Astrocyte of the hippocampus (primary cell): ENCODE results near the gene SLX4IP.
A peak's percentile ranks its signal among the peaks of the same experiment; 100 is the strongest.

Experiments
- DNase-seq: peaks from one replicate; pipeline ENCODE4 v3.0.0; 2011; ENCODE audit warnings: low read depth, low spot score

The SLX4IP gene

DNA sequence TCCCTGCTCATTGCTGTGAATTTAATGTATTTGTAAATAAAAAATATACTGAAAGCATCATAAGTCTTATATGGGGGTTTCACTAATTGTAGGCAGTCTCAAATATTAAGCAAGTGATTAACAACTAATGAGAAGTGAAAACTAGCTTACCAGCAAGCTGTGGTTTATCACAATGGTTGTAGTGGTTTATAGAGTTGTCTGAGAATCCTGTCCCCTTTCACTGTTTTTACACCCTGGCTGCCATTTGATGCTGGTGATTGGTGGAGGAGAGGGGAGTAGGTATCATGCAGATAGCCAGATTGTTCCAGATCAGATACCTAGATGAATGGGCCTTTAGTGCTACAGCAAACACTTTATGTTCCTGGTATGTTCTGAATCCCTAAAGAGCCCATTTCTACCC, 7.1 kb upstream of the SLX4IP start:
- DNase-seq, result no peak

DNA sequence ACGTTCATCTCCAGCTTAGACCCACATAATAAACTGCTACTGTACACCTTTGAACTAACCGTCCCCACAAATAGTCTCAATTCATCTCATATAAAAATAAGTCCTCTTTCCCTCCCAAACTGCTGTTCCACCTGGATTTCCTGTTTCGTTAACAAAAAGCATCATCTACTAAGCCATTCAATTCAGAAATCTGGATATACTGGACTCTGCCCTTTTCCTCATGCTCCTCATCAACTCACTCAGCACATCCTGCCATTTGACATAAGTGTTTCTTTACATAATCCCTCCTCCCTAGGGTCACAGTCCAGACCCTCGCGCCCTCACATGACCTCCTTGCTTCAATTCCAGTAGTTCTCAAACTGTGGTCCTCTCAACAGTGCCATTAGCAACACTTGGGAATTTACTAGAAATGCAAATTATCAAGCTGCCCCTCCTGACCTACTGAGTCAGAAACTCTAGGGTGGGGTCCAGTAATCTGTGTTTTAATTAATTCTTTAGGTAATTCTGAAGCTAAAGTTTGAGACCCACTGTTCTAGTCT, 5.6 kb upstream of the SLX4IP start:
- no peak for DNase-seq

DNA sequence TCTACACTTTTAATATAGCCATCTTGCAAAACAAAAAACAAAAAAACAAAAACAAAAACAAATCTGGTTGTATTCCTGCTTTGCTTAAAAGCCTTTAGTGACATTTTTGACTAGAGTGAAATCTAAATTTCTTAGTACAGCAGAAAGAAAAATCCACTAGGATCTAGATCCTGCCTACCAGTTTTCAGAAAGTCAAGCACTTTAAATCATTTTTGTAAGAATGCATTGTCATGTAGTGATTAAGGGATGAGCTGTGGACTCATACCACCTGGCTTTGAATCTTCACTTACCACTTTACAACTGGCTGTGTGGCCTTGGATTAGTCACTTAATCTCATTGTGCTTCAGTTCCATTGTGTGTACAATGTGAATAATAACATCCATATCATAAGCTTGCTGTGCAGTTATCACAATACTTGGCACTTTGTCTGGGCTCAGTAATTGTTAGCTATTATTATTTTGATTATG, 5.1 kb upstream of the SLX4IP start:
- DNase-seq, result no peak

DNA sequence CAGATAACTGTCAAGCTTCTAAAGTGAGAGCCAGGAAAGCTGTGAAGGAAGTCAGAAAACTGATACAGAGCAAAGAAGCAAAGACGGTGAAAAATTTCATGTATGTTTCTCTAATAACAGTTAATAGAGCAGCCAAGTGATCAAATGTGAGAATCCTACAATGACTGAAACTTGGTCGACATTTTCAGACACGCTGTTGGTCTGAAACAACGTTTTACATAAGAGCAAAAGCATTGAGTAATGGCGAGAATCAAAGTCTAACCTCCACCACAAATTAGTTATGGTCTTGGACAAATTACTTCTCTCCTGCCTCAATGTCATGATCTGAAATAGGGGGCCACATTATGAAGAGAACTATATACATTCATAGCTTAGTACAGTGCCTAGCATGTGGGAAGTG, 4.4 kb upstream of the SLX4IP start:
- no peak for DNase-seq

DNA sequence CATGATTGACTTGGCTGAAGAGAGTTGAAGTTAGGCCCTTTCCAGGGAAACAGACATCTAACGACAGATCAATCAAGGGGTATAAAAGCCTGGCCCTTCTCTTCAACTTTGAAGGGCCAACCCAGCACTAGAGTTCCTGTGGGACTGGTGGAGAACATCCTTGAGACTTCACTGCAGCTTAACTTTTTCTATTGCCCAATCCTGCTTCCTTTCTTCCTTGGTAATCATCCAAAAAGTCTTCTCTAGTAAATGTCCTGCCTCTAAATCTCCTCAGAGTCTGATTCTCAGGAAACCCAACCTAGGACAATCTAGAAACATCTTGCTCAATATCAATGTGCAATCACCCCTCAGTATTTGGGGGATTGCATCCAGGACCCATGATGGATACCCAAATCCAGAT, 3.0 kb upstream of the SLX4IP start:
- no peak for DNase-seq

DNA sequence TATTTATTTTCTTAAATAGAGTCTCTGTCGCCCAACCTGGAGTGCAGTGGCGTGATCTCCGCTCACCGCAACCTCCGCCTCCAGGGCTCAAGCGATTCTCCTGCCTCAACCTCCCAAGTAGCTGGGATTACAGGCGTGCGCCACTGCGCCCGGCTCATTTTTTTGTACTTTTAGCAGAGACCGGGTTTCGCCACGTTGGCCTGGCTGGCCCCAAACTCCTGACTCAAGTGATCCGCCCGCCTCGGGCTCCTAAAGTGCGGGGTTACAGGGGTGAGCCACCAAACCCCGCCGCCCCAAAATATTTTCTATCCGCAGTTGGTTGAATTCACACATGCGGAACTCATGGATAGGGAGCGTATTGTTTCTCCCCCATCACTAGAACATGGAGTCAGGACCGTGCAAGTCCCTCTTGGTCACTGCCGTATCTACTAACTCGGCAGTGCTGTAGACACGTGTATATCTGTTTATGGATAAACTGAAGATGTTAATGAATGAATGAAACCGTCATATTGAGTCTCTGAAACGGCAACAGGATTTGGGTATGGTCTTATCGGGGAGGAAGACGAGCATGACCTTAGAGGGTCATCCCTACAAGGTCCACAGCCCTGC, 2.0 kb upstream of the SLX4IP start:
- no peak for DNase-seq

DNA sequence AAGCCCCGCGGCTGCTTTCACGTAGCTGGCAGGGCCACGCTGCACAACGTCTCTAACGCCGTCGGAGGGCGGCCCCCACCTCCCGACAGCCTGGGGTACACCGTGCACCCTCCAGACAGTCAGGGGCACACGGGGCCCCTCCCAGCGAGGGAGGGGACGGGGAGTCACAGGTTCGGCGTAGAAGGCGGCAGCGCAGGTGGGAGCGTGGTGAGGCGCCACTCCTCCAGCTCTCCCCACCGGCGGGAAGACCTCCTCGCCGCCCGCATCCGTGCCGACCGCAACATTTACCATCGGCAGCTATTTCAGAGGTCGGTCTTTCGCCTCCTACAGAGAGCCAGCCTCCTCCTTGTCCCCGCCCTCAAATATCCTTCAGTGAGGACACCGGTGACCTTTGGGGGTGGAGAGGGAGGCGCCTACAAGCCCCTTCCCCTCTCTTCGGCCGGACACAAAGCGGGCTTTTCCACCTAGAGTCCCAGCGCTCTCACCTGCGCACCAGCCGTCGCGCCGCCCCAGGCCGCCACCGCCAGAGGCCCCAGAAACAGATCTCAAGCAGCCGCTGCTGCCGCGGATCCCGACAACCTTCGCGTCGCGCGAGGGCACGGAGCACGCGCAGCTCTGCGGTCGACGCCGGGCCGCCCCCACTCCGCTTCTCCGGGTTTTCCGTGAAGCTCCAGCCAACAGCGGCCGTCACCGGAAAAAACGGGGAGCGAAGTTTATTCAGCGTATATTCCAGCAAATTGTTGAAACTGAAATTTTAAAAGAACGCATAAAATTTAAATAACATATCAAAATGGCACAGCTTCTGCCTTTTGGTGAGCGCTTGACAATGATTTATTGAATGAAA, 1.3 kb upstream of the SLX4IP start, which contains the start of gene MKKS:
Gene MKKS (minus strand): TSS at position 600 of the 844 bp plus-strand sequence. CDS start 20,708 bp downstream, outside the sequence.
- peak; percentile 97 for DNase-seq

DNA sequence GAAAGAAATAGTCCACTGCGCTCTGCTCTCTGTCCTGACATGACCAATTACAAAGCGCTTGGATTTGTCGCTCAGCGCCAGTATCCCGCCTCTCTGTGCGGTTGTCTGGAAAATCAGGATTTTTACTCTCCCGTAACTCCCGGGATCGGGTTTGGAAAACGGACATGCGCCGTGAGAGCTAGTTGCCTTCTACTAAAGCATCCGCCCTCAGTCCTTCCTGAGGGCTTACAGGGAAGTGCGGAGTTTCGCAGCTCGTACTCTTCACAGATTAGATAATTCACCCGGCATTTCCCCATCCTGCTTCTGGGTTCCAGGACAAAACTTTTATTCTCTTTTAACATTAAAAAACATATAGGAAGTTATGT, 656 bp upstream of the SLX4IP start:
- DNase-seq, result peak; percentile 99

DNA sequence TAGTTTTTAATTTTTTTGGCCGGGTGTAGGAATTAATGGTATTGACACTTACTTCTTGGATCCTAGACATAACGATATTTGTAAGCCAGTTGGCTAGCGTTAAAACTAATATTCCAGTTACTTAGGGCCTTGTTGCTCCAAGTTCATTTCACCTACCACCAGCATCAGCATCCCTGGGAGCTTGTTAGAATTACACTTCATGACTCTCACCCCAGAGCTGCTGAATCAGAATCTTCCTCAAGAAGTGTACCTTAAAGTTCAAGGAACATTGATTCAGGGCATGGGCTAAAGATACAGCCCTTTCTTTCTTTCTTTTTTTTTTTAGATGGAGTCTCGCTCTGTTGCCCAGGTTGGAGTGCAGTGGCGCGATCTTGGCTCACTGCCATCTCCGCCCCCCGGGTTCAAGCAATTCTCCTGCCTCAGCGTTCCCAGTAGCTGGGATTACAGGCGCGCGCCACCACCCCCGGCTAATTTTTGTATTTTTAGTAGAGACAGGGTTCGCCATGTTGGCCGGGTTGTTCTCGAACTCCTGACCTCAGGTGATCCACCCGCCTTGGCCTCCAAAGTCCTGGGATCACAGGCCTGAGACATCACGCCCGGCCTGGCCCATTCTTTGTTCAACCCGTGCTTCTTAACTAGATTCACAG, 1.1 kb downstream of the SLX4IP start:
- no peak for DNase-seq

DNA sequence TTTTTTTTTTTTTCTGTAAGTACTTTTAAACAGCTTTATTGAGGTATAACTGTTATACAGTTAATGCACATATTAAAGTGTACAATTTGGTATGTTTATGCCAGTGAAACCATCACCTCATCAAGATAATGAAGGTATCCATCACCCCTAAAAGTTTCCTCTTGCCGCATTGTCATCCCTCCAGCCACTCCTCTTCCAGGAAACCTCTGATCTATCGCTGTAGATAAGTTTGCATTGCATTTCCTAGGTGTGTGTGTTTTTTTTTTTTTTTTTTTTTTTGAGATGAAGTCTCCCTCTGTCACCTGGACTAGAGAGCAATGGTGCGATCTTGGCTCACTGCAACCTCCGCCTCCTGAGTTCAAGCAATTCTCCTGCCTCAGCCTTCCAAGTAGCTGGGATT, 3.1 kb downstream of the SLX4IP start:
- DNase-seq, result no peak

DNA sequence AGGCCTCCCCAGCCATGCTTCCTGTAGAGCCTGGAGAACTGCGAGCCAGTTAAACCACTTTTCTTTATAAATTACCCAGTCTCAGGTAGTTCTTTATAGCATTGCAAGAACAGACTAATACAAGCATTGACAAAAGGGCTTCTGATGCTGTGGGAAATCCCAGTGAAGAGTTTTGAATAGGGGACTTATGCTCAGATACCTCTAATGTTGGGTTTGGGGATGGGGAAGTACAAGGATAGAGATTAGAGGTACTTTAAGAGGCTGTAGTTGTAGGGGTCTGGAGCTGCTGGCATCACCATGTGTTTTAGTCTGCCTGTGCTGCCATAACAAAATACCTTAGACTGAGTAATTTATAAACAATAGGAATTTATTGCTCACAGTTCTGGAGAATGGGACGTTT, 8.8 kb downstream of the SLX4IP start:
- DNase-seq, result no peak

DNA sequence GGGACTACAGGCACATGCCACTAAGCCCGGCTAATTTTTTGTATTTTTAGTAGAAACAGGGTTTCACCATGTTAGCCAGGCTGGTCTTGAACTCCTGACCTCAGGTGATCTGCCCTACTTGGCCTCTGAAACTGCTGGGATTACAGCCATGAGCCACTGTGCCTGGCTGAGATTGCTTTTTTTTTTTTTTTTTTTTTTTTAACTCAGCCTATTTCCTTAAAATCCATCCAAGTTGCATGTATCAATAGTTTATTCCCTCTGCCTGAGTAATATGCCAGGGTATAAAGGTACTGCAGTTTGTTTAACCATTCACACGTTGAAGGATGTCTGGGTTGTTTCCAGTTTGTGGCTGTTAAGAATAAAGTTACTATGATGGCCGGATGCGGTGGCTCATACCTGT, 10.7 kb downstream of the SLX4IP start:
- no peak for DNase-seq

DNA sequence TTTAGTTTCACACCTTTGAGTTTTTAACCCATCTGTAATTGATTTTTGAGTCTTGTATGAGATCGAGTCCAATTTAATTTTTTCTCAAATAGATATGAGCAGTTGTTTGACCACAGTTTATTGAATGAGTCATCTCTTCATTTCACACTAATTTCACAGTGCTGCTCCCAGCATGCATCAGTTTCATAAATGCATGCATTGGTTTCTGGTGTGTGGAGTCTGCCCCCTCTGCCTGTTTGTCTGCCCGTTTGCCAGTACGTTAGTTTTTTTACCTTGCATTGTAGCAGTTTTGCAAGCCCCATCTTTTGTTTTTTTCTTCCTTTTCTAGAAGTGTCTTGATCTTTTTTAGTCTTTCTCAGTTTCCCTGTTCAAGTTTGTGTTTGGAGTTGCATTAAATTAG, 11.9 kb downstream of the SLX4IP start:
- peak; percentile 47 for DNase-seq

DNA sequence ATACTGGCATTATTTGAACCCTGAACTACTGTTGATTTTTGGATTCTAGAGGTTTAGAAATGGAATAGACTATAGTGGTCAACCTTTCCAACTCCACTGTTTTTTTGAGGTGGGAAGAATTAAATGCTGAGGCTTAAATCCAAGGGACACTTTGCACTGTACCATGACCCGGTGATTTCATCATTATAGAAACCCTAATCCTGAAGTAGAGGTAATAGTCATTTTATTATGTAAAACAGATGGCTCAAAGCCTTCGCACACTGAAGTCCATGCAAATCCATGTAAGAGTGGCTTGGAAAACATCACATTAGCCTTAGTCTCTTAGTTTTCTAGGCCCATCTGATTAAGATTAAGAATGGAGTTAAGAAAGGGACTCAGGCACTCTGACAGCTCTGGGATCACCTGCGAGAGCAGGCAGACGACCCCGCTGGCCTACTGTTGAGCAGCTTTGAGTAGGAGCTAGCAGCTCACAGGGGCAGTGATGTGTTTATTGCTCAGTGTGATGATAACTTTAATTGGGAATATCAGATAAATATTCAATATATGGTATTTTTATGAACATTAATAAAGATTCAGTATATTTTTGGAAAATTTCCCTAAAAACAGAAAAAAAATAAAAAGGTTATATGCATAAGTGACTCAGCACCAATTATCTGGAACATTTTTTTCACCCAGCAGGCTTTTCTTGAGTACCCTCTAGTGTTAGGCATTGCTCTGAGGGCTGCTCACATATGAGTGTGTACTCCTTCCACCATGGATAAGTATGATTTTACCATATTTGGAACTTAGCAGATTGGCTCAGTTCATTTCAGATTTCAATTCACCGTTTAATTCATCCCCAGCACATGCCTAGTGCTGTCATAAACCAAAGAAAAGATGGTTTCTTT, 13.4 kb downstream of the SLX4IP start:
- no peak for DNase-seq

DNA sequence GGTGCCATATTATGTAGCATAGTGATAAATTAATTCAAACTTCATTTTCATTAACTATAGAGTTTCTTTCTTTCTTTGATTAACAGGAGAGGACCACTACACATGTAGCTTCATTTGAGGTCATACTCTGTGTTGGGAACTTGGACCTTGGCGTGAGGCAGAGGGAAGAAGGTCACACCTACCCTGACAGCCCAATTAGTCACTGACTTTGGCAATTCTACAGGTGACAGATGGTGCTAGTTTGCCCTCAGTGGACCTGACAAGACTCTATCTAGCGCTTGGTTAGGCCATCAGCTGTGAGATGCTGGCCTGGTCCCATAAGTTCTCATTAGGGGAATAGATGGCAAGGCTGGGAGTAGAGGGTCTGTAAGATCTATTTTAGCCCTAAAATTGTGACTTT, 14.2 kb downstream of the SLX4IP start:
- no peak for DNase-seq

DNA sequence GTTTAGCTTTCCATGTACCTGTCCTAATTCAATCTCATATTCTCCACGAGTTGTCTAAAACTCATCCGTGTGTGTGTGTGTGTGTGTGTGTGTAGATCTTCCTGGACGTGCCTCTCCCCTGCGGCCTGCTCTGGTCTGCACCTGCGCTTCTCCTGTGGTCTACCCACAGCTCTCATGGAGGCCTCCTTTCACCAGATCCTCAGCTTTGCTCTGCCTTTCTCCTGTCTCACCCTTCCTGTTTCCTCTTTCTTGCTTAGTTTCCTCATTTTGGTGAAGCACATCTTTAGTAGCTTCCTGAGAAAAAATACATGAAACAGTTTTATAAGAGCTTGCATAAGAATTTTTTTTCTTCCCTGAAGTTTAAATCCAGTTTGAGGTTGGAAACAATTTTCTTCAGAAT, 18.1 kb downstream of the SLX4IP start:
- DNase-seq, result no peak

DNA sequence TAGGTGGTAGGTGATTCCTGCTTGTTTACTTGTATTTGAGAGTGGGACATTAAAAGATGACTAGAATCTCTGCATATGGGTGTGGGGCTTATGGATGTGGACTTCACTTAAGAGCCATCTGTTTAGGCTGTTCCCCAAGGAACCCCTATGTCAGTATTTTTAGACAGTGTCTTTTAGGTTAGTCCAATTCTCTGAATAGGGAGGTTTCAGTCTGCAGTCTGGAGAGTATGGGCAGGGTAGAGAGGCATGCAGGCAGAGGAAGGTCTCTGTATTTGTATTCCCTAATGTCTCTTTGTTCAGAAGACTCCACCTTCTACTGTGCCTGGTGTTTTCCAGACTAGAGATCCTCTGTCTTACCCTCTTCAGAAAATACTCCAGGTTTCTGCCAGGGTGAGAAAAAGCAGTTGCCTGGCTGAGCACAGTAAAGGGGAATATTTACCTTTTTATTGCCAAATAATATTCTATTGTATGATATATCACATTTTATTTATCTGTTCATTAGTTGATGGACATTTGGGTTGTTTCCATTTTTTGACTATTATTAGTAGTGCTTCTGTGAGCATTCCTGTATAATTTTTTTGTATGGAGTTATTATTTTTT, 19.1 kb downstream of the SLX4IP start:
- no peak for DNase-seq

DNA sequence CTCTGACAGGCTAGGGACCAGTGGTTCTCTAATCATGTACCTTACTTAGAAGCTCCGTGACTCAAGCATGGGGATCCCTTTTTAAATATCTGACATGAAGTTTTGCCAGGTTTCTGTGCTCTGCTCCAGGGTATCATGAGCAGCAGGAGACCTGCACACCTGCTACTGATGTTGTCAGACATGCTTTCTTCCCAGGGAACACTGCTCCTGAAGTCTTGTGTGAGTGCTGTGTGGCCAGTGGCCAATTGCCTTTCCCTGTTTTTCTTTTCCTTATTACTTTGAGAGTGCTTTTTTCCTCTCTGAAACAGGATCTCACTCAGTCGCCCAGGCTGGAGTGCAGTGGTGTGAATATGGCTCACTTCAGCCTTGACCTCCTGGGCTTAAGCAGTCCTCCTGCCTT, 26.4 kb downstream of the SLX4IP start:
- no peak for DNase-seq

DNA sequence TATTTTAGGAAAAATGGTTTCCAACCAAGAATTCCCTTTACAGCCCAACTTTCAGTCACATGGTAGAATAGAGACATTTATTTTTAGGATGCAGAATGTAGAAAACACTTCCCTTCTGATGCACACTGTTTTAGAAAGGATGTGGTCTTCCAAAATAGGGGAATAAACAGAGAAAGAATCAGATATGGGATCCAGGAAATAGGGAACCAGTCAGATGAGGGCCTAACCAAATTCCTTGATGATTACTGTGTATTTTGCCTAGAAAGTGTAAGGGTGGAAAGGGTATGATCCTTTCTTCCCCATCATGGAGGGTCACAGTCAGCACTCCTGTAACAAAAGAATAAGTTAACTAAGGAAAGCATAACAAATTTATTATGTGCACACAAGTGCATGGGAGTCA, 27.4 kb downstream of the SLX4IP start:
- no peak for DNase-seq

DNA sequence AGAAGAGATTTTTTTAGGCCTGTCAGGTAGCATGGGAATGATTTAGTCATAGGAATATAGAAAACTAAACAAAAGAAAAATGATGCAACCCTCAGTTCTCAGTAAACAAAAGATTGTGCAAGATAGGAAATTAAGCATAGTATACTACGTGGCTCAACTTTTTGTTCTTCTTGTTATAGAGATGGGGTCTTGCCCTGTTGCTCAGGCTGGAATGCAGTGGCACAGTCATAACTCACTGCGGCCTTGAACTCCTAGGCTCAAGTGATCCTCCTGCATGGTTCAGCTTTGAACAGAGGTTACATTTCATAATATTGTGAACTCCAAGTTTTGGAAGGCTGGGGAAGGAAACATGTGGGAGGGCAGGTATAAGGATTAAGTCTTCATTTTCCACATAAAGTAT, 28.5 kb downstream of the SLX4IP start:
- DNase-seq, result no peak

DNA sequence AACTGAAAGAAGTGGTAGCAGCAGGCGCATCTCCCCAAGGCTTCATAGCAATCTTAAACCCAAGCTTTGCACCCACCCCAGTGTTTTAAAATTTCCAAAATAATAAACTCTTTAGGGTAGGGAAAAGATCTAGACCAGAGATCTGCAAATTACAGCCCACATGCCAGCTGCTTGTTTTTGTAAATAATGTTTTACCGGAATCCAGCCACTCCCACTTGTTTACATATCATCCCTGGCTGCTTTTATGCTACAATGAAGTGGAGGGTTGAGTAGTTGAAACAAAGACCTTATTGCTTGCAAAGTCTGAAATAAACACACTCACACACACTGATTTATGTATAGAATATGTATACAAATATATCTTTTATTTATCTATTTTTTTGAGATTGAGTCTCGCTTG, 30.0 kb downstream of the SLX4IP start:
- DNase-seq, result no peak
